Ovary (tissue), 3 donors: ENCODE data around the gene ABCC2.

Experiments
- CTCF ChIP-seq, 3 donors: fragments of 450-650 bp in 2 of 3; fragments of 200-600 bp in 1 of 3; IDR thresholded peaks; one replicate each; pipeline versions ENCODE4 v1.5.1 to v1.8.0; 2016 to 2022; ENCODE audit warnings: antibody characterized with exemption in 3 of 3, mild to moderate bottlenecking in 1 of 3
- EP300 ChIP-seq: sonication (generic); formaldehyde crosslinking; IDR thresholded peaks from one replicate; pipeline ENCODE4 v1.6.1; 2017; ENCODE audit warnings: antibody characterized with exemption
- POLR2A ChIP-seq: fragments of 450-650 bp; IDR thresholded peaks from one replicate; pipeline ENCODE4 v1.6.1; 2017; ENCODE audit warnings: antibody characterized with exemption, mild to moderate bottlenecking, moderate library complexity
- donor health status: DM: no; HTN: no; CAD: no.

GRCh38 chr10:99777918-99778714 is 4.3 kb upstream of the ABCC2 start:
- TF ChIP-seq CTCF (IDR thresholded peaks at IDR 0.05) (no peak), POLR2A (no peak), EP300 (no peak)
